Activated CD4-positive, alpha-beta memory T cell treated with anti-CD3 and anti-CD28 coated beads, Interleukin-2, amount 10 ng/mL, durations not matched to agents 7 days and 5 days (primary cell): Measurements from ENCODE around the gene SNRNP27. TPM values are rescaled to one million over a fixed set of nuclear protein-coding genes. Genes with fewer than 3 reads are reported as not detected.

ENCODE experiments used
- CTCF ChIA-PET: fragments of 350-600 bp; sonication (Branson Sonifier 250); formaldehyde crosslinking; loops from one replicate; lab custom pipeline; 2021; ENCODE audit warnings: antibody characterized with exemption, inconsistent platforms; lab: Charles Lee
- POLR2A ChIA-PET: fragments of 350-600 bp; sonication (Branson Sonifier 250); formaldehyde crosslinking; loops from one replicate; lab custom pipeline; 2021; ENCODE audit warnings: antibody characterized with exemption; lab: Charles Lee
- DNase-seq: peaks from one replicate; pipeline ENCODE4 v3.0.0-alpha.2; 2020
- H3K27ac Mint-ChIP-seq: one replicate; pipeline ENCODE4 v1.8.0; 2021; ENCODE audit warnings: mild to moderate bottlenecking, mixed read lengths
- H3K27me3 Mint-ChIP-seq: one replicate; pipeline ENCODE4 v1.8.0; 2021; ENCODE audit warnings: mixed read lengths
- H3K36me3 Mint-ChIP-seq: one replicate; pipeline ENCODE4 v1.8.0; 2021; ENCODE audit warnings: low read depth, mixed read lengths
- H3K4me1 Mint-ChIP-seq: one replicate; pipeline ENCODE4 v1.8.0; 2021; ENCODE audit warnings: mixed read lengths
- H3K4me3 Mint-ChIP-seq: one replicate; pipeline ENCODE4 v1.8.0; 2021; ENCODE audit warnings: mild to moderate bottlenecking, mixed read lengths
- H3K9me3 Mint-ChIP-seq: one replicate; pipeline ENCODE4 v1.8.0; 2021; ENCODE audit warnings: mixed read lengths
- total RNA-seq, 2 experiments: library from RNA; stranded (reverse); gene quantifications; one replicate each; pipeline ENCODE4 v1.2.3, GENCODE V29; 2021

The SNRNP27 gene
- total RNA-seq, 2 experiments from 2014 or later, result 59.3 to 63.3 TPM

DNA sequence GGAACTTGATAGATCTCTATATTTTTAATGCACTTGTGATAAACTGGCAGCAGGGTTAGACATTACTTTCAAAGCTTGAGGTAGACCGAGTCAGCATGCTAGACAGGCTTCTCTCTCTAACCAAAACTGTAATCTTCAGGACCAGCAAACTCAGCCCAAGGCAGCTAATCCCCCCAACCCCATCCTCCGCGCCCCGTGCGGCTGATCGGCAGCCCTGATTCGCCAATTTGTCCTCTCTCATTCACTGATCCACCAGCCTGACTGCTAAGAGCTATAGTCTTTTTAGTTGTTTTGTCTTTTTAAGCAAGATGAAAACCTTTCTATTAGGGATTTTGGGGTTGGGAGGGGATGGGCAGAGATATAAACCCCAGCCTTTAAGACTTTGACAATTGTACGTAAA lies 46.9 kb downstream of the SNRNP27 start:
- DNase-seq, result no peak
- CTCF ChIA-PET, result interaction anchor here (1.4 kb wide), 1 partner anchor 28 kb away, joined by 3 read pairs; no protein-coding TSS in a partner anchor
- H3K36me3 Mint-ChIP-seq, result peaks cover 87% of the 10 kb centered on the region
- no peaks in the 10 kb centered on the region for H3K9me3 Mint-ChIP-seq
- H3K4me3 Mint-ChIP-seq, result no peak overlapping the region
- peaks cover 32% of the 10 kb centered on the region for H3K4me1 Mint-ChIP-seq
- POLR2A ChIA-PET, result interaction anchor here (1.4 to 2.1 kb wide), 2 partner anchors 26 to 103 kb away, joined by 4 to 7 read pairs; partner anchors contain the start of gene MXD1
- no peaks in the 10 kb centered on the region for H3K27me3 Mint-ChIP-seq
- H3K27ac Mint-ChIP-seq, result no peak overlapping the region

DNA sequence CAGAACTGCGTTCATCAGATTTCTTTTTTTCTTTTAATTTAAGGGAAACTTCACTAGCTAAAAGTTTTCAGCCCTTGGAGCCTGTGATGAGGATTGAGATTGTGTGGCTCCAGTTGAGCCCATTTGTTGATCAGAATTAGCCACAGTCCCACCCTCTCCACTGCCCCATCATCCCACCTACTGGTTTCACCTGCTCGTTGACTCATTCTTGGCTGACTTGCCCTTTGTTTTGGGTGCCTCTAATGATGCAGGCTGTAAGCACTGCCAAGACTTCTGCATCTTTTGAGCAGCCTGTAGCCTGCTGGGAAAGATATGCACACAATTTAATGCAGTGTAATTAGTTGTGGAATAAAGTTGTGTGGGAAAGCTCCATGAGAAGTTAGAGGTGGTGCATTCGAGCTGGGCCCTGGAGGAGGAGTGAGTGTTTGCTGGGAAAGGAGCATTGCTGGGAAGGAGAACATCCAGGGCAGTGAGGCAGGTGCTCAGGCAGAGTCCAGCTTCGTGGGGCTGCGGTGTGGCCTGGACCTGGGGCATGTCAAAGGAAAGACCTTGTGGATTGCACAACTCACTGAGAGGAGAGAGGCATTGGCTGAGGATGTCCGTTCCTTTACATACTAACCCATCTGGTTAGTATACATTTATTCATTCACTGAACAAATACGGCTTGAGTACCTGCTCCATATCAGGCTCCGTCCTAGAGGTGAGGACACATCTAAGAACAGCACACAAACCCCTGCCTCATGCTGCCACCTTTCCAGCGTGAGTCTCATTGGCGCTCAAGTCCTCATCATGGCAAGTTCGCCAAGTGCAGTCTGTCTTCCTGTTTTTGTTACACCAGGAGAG lies 49.5 kb downstream of the SNRNP27 start:
- no peaks in the 10 kb centered on the region for H3K9me3 Mint-ChIP-seq
- no peak overlapping the region for H3K4me3 Mint-ChIP-seq
- H3K36me3 Mint-ChIP-seq, result peaks cover 71% of the 10 kb centered on the region
- DNase-seq, result no peak
- H3K4me1 Mint-ChIP-seq, result peaks cover 55% of the 10 kb centered on the region
- no peaks in the 10 kb centered on the region for H3K27me3 Mint-ChIP-seq
- ChIA-PET CTCF (no interaction called here), POLR2A (interaction anchor here (0.7 to 7.0 kb wide), 3 partner anchors 29 to 100 kb away, joined by 3 to 83 read pairs (median 3); partner anchors contain the start of gene MXD1)
- peak overlapping the region; percentile 37 for H3K27ac Mint-ChIP-seq

DNA sequence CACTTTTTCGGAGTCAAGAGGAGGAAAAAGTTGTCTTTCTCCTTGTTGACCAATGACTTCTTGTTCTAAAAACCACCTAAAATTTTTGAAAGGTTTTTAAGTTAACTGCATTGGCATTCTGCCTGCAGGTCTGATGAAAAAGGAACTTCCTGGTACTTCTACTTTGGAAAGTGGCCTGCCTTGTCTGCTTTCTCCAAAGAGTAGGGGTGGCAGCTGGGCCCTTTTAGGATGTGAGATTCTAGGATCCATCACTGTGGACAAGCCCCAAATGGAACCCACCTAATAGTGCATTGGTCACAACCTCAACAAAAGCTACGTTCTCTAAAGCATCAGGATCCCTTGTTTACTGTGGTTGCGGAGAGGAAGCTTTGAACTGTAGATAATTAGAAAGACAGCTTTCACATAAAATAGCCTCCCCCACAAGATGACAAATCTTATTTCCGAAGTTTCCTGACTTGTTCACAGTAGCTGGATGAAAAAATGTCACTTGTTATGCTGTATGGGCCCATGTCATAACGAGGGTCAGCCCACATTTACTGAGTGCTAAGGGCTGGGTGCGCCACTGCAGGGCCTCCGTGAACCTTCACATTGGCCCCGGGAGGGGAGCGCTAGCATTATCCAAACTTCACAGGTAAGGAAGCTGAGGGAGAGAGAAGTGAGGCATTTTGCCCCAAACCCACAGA lies 50.2 kb downstream of the SNRNP27 start:
- ChIA-PET POLR2A (interaction anchor here (0.7 to 7.0 kb wide), 4 partner anchors 9 to 99 kb away, joined by 3 to 83 read pairs (median 6); partner anchors contain the start of gene MXD1), CTCF (no interaction called here)
- H3K36me3 Mint-ChIP-seq, result peaks cover 64% of the 10 kb centered on the region
- peak overlapping the region; percentile 30 for H3K27ac Mint-ChIP-seq
- no peak overlapping the region for H3K4me3 Mint-ChIP-seq
- no peak for DNase-seq
- no peaks in the 10 kb centered on the region for H3K9me3 Mint-ChIP-seq
- H3K27me3 Mint-ChIP-seq, result no peaks in the 10 kb centered on the region
- H3K4me1 Mint-ChIP-seq, result peaks cover 57% of the 10 kb centered on the region

DNA sequence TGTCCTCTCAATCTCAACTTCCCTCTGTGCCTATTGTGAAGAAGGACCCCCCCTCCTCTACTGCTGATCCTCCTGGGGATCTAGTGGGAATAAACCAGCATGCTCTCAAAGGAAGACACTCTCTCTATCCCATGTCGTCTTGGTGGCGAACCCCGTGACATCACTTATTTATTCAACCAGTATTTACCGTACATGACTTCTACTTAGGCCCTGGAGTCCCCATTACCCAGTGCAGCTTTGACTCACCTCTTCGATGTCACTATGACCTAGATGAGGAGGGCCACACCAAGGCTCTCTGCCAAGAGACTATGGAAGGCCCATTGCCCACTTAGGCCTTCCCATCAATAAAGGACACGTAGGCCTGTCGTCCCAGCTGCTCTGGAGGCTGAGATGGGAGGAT lies 51.0 kb downstream of the SNRNP27 start:
- DNase-seq, result no peak
- Mint-ChIP-seq H3K4me1 (peaks cover 58% of the 10 kb centered on the region), H3K9me3 (no peaks in the 10 kb centered on the region), H3K36me3 (peaks cover 56% of the 10 kb centered on the region), H3K27ac (peak overlapping the region; percentile 30), H3K4me3 (no peak overlapping the region), H3K27me3 (no peaks in the 10 kb centered on the region)
- ChIA-PET POLR2A (interaction anchor here (0.9 to 7.0 kb wide), 8 partner anchors 9 to 144 kb away, joined by 3 to 83 read pairs (median 10); partner anchors contain the start of gene MXD1), CTCF (interaction anchor here (1.1 to 2.7 kb wide), 3 partner anchors 99 to 507 kb away, joined by 5 to 17 read pairs (median 7); partner anchors contain the start of gene NFU1)

DNA sequence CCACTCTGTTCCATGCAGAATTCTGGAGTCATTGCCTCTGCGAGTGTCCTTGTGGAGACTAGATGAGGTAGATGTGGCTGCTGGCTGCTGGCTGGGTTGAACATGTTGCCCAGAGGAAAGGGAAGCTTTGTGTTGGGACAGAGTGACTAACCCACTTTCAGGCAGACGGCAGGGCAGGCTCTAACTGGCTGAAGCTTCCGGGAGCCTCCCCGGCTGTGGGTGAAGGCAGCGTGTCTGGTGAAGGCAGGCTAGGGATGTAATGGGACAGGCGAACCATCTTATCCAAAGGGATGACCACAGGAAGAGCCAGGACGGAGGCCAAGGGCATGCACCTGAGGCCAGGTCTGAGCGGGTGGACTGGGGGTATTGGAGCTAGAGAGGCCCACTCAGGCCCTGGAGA lies 51.7 kb downstream of the SNRNP27 start:
- Mint-ChIP-seq H3K9me3 (no peaks in the 10 kb centered on the region), H3K4me1 (peaks cover 58% of the 10 kb centered on the region), H3K36me3 (peaks cover 49% of the 10 kb centered on the region), H3K27ac (peak overlapping the region; percentile 94), H3K4me3 (peak overlapping the region; percentile 25), H3K27me3 (peaks cover 2% of the 10 kb centered on the region)
- ChIA-PET POLR2A (interaction anchor here (0.6 to 7.0 kb wide), 15 partner anchors 10 to 309 kb away, joined by 3 to 83 read pairs (median 4); partner anchors contain the start of genes C2orf42 and MXD1), CTCF (interaction anchor here (1.1 to 2.7 kb wide), 5 partner anchors 13 to 508 kb away, joined by 4 to 17 read pairs (median 7); partner anchors contain the start of genes MXD1 and NFU1)
- DNase-seq, result peak; percentile 31

DNA sequence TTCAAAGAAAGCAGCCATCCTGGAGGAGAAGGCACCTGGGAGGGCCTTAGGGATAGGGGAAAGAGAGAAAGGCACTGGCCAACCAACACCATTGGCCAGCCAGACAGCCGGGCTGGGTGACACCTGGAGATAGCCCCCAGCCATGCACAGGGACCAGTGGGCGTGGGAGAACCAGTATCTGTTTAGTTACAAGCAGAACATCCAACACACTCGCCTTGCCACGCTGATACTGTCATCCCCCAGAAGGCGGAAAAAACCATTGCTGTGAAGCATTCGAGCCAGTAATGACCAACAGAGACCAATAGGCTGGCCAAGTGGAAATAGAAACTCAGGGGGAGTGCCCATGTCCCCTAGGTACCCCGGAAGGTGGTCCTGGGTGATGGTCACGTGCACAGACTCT lies 52.2 kb downstream of the SNRNP27 start:
- H3K4me3 Mint-ChIP-seq, result peak overlapping the region; percentile 25
- ChIA-PET CTCF (interaction anchor here (0.5 to 2.7 kb wide), 11 partner anchors 12 to 509 kb away, joined by 3 to 17 read pairs (median 3); partner anchors contain the start of genes MXD1 and NFU1), POLR2A (interaction anchor here (0.6 to 7.0 kb wide), 28 partner anchors 8 to 309 kb away, joined by 3 to 83 read pairs (median 4); partner anchors contain the start of genes C2orf42 and MXD1)
- H3K36me3 Mint-ChIP-seq, result peaks cover 44% of the 10 kb centered on the region
- DNase-seq, result no peak
- peaks cover 56% of the 10 kb centered on the region for H3K4me1 Mint-ChIP-seq
- peaks cover 2% of the 10 kb centered on the region for H3K27me3 Mint-ChIP-seq
- peak overlapping the region; percentile 94 for H3K27ac Mint-ChIP-seq
- no peaks in the 10 kb centered on the region for H3K9me3 Mint-ChIP-seq

DNA sequence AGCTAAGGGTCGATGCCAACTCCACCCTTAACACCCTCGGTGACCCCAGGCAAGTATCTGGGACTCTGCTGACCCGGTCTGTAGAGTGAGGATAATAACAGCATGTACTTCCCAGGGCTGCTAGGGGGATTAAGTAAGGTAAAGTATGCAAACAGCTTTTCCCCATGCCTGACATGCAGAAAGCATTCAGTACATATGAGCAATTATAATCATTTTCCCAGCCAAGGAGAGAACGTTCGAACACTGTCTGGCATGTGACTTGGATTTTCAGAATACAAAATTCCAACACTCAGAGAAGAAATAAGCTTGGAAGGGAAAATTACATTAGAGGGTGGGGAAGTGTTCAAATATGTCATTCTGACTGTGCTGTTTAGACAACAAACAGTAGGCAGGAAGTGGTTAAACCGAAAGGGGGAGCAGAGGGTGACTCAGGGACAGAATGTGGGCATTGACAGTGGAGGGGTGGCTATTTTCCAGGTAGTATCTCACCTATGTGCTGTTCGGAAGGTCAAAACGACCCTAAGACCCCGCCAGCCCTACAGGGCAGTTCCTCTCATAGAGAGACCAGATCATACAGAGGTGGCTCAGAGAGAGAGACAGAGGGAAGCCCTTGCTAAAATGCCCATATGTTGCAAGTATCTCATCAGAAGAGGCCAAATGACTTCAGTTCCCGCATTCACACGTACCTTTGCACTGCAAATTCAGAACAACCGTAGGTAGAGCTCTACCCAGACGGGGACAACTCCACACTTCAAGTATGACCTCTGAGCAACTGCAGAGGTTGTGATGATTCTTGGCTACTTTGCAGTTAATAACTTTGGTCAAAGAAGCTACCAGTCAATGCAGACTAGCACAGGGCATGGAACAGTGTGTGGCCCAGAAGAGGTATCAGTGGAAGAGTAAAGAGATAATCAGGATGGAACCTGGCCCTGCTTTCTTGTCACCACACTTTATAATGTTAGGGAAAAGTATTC lies 52.9 kb downstream of the SNRNP27 start:
- DNase-seq, result peak; percentile 80

DNA sequence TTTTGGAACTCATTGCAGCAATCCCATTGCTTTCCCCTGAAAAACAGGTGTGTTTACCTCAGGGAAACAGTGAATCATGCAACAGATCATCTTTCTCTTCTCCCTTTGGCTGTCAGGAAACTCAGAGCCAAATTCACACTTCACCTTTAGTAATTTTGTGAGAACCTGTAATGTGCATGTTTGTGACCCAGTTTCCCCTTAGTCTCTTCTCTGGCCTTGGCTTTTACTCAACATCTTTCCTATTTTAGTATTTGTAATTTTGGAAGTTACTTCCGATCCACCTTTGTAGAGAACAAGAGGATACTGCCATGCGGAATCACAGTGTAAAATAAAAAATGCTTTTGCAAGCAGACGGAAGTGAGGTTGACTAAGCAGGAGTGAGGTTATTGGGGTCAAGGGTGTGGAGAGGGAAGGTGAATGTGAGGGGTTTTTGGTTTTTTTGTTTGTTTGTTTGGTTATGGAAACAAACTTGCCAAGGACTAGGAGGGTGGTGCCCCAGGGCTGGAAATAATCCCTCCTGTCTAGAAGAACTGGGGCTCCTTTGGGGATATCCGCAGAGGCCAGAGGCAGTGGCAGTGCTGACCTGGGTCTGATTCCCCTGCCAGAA lies 53.7 kb downstream of the SNRNP27 start:
- peak overlapping the region; percentile 94 for H3K27ac Mint-ChIP-seq
- H3K4me1 Mint-ChIP-seq, result peaks cover 50% of the 10 kb centered on the region
- CTCF ChIA-PET, result interaction anchor here (1.1 to 2.7 kb wide), 4 partner anchors 31 to 96 kb away, joined by 3 to 17 read pairs (median 8); partner anchors contain the start of gene MXD1
- peaks cover 2% of the 10 kb centered on the region for H3K27me3 Mint-ChIP-seq
- POLR2A ChIA-PET, result interaction anchor here (0.6 to 7.0 kb wide), 19 partner anchors 9 to 346 kb away, joined by 3 to 83 read pairs (median 5); partner anchors contain the start of genes MXD1 and SNRPG
- H3K4me3 Mint-ChIP-seq, result no peak overlapping the region
- no peaks in the 10 kb centered on the region for H3K9me3 Mint-ChIP-seq
- peaks cover 29% of the 10 kb centered on the region for H3K36me3 Mint-ChIP-seq
- DNase-seq, result no peak

More for the DNA sequence above, 52.9 kb downstream of the SNRNP27 start:
- no peaks in the 10 kb centered on the region for H3K9me3 Mint-ChIP-seq
- H3K36me3 Mint-ChIP-seq, result peaks cover 37% of the 10 kb centered on the region
- ChIA-PET CTCF (interaction anchor here (0.5 to 2.7 kb wide), 12 partner anchors 13 to 509 kb away, joined by 3 to 17 read pairs (median 3); partner anchors contain the start of genes MXD1 and NFU1), POLR2A (interaction anchor here (0.6 to 7.0 kb wide), 28 partner anchors 9 to 347 kb away, joined by 3 to 83 read pairs (median 4); partner anchors contain the start of genes C2orf42, MXD1 and SNRPG)
- H3K27me3 Mint-ChIP-seq, result peaks cover 2% of the 10 kb centered on the region
- H3K4me3 Mint-ChIP-seq, result peak overlapping the region; percentile 12
- H3K4me1 Mint-ChIP-seq, result peaks cover 56% of the 10 kb centered on the region
- H3K27ac Mint-ChIP-seq, result peak overlapping the region; percentile 94

DNA sequence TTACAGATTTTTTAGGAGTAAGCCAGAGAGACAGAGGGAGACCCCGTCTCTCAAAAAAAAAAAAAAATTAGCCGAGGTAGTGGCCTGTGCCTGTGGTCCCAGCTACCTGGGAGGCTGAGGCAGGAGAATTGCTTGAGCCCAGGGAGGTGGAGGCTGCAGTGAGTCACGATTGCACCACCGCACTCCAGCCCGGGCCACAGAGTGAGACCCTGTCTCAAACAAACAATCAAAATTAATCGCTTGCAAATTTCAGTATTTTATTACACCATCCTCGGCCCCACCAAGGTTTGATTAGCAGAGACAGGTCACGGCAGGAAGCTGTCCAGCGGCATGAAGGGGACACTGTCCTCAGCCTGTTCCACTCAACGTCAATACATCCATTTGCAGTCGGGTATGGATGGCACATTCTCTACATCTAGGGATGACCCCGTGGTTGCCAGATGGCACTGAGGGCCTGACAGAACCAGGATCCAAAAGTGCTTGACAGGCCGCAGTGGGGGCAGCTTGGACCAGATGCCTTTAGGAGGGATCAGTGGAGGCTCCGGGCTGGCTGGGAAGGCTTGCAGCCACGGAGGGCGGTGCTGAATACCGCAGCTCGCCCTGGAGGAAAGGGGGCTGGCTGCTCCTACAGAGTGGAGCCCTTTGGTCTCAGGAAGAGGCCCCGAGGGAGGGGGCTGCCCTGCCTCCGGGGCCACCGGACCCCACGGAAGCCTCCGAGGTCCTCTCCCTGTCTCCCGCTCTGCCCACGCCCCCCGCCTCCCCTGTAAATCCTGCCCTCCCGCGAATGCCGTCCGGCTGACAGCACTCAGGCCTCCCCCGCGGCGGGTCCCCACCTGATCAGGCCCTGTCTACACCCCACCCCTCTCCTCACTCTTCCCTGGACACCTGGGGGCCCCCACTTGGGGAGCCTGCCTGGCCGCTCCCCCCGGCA lies 54.5 kb downstream of the SNRNP27 start:
- ChIA-PET POLR2A (interaction anchor here (1.2 to 7.0 kb wide), 4 partner anchors 16 to 120 kb away, joined by 3 to 83 read pairs (median 14); partner anchors contain the start of gene MXD1), CTCF (no interaction called here)
- Mint-ChIP-seq H3K9me3 (no peaks in the 10 kb centered on the region), H3K4me1 (peaks cover 51% of the 10 kb centered on the region), H3K36me3 (peaks cover 23% of the 10 kb centered on the region), H3K27ac (peak overlapping the region; percentile 31), H3K27me3 (peaks cover 4% of the 10 kb centered on the region), H3K4me3 (no peak overlapping the region)
- no peak for DNase-seq

DNA sequence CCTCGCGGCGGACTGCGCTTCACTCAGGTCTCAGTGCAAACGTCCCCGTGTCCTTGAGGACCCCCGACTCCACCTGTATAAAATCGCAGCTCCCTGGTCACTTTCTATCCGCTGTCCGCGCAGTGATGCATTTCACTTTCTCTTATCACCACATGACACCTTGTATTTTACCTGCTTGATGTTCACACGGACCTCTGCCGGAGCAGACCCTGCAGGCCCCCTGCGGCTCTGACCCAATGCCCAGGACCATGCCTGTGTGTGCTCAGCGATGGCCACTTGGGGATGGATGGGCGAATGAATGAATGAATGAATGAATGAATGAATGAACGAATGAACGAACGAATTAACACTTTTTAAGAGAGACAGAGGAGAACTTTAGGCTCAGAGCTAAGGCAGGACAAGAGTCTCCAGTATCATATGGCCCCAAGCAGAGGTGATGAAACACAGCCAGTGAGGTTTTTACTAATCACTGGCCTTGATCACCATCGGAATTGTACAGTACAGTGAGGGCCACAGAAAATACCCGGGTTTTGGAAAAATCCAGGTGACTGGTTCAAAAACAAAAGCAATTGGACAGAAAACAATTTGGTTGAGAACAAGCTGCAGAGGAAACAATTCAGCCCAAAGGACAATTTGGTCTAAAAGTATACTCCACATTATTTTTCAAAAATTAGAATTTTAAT lies 55.3 kb downstream of the SNRNP27 start:
- DNase-seq, result no peak
- Mint-ChIP-seq H3K4me3 (no peak overlapping the region), H3K9me3 (no peaks in the 10 kb centered on the region), H3K27ac (no peak overlapping the region), H3K27me3 (peaks cover 4% of the 10 kb centered on the region), H3K4me1 (peaks cover 46% of the 10 kb centered on the region), H3K36me3 (peaks cover 15% of the 10 kb centered on the region)
- ChIA-PET CTCF (no interaction called here), POLR2A (interaction anchor here (1.2 kb wide), 3 partner anchors 15 to 95 kb away, joined by 3 to 4 read pairs (median 4); partner anchors contain the start of gene MXD1)
